ENCODE measurements around the gene NOD1. TPM values are rescaled to one million over a fixed set of nuclear protein-coding genes. Genes with fewer than 3 reads are reported as not detected.
"Not testable (repeated sequence)": the region's sequence is repeated elsewhere in the genome, so short reads cannot be mapped to it uniquely, and the experiment has no call there.

NOD1 gene
- total RNA-seq, 3 donors from 2014 or later = 13.2 to 14.4 (median 13.2) TPM

GRCh38 chr7:30389791-30390190 is 88.8 kb downstream of the NOD1 start:
- Histone ChIP-seq H3K9me3 (no peaks in the 10 kb centered on the region), H3K4me3 (no peak overlapping the region), H3K36me3 (ENCODE audit: low read depth) (no peaks in the 10 kb centered on the region), H3K4me1 (ENCODE audit: low read depth) (no peaks in the 10 kb centered on the region)
- DNase-seq = no peak
- intact Hi-C loops (cut with DNase I, micrococcal nuclease) = no loop called here
- ATAC-seq = no peak
- TF ChIP-seq CTCF (IDR thresholded peaks at IDR 0.05) = no peak

GRCh38 chr7:30382607-30383006 is 96.0 kb downstream of the NOD1 start:
- no peaks in the 10 kb centered on the region for H3K4me1 ChIP-seq (ENCODE audit: low read depth)
- ATAC-seq = no peak
- no peak overlapping the region for H3K4me3 ChIP-seq
- no peak for TF ChIP-seq CTCF (IDR thresholded peaks at IDR 0.05)
- no peaks in the 10 kb centered on the region for H3K36me3 ChIP-seq (ENCODE audit: low read depth)
- DNase-seq = no peak
- peaks cover 10% of the 10 kb centered on the region for H3K9me3 ChIP-seq
- intact Hi-C loops (cut with DNase I, micrococcal nuclease) = no loop called here

GRCh38 chr7:30380824-30381223 is 97.8 kb downstream of the NOD1 start:
- ATAC-seq; H3K36me3 ChIP-seq (ENCODE audit: low read depth); intact Hi-C loops (cut with DNase I, micrococcal nuclease); H3K4me3 ChIP-seq; DNase-seq; H3K4me1 ChIP-seq (ENCODE audit: low read depth): not testable (repeated sequence)
- H3K9me3 ChIP-seq = peaks cover 10% of the 10 kb centered on the region

- no peaks in the 10 kb centered on the region for H3K4me1 ChIP-seq (ENCODE audit: low read depth)
- ATAC-seq = no peak
- no peak overlapping the region for H3K4me3 ChIP-seq
These were observed 98.3 kb downstream of the NOD1 start for GRCh38 chr7:30380294-30380693.

GRCh38 chr7:30379741-30380140 is 98.8 kb downstream of the NOD1 start:
- Histone ChIP-seq H3K4me3 (no peak overlapping the region), H3K36me3 (ENCODE audit: low read depth) (no peaks in the 10 kb centered on the region), H3K9me3 (peaks cover 10% of the 10 kb centered on the region), H3K4me1 (ENCODE audit: low read depth) (no peaks in the 10 kb centered on the region)
- DNase-seq (no peak), ATAC-seq (no peak)
- no peak for TF ChIP-seq CTCF (IDR thresholded peaks at IDR 0.05)
- intact Hi-C loops (cut with DNase I, micrococcal nuclease) = no loop called here

More at GRCh38 chr7:30380294-30380693, 98.3 kb downstream of the NOD1 start:
- DNase-seq = no peak
- intact Hi-C loops (cut with DNase I, micrococcal nuclease) = no loop called here
- Histone ChIP-seq H3K36me3 (ENCODE audit: low read depth) (no peaks in the 10 kb centered on the region), H3K9me3 (peaks cover 10% of the 10 kb centered on the region)
- no peak for TF ChIP-seq CTCF (IDR thresholded peaks at IDR 0.05)

- no peak for ATAC-seq
- Histone ChIP-seq H3K4me1 (ENCODE audit: low read depth) (no peaks in the 10 kb centered on the region), H3K9me3 (peaks cover 10% of the 10 kb centered on the region), H3K4me3 (no peak overlapping the region), H3K36me3 (ENCODE audit: low read depth) (no peaks in the 10 kb centered on the region)
- DNase-seq = no peak
- intact Hi-C loops (cut with DNase I, micrococcal nuclease) = no loop called here
- no peak for TF ChIP-seq CTCF (IDR thresholded peaks at IDR 0.05)
These were observed 99.5 kb downstream of the NOD1 start for GRCh38 chr7:30379131-30379530.
